ENCODE data around the gene KCNK5.

- TF ChIP-seq POLR2AphosphoS5 (IDR thresholded peaks at IDR 0.05; ENCODE audit: low read depth, low read length), result no peak
- TF ChIP-seq TAF1 (IDR thresholded peaks at IDR 0.05; ENCODE audit: borderline replicate concordance, insufficient read depth, low read length), result no peak
These were observed 33.4 kb downstream of the KCNK5 start for GRCh38 chr6:39195792-39196385.

Data from PFSK-1 (cell line).